Keratinocyte (primary cell): ENCODE measurements around the gene SLAIN2. TPM values are rescaled to one million over a fixed set of nuclear protein-coding genes. Genes with fewer than 3 reads are reported as not detected.

Source experiments
- DNase-seq: peaks from one replicate; pipeline ENCODE4 v3.0.0-alpha.2; 2011; ENCODE audit warnings: low read depth, missing footprints, low spot score
- FAIRE-seq: peaks from 2 replicates; lab custom pipeline; 2011; peaks lifted over from hg19 to GRCh38; lab: Jason Lieb, UNC
- H2AFZ ChIP-seq: 2 replicates; pipeline ENCODE4 v1.6.0; 2012; ENCODE audit warnings: low read length, control low read depth, inconsistent platforms; ENCODE audit not compliant: control insufficient read depth
- H3K27ac ChIP-seq: 2 replicates; pipeline ENCODE4 v1.5.1; 2011; ENCODE audit warnings: low read length; ENCODE audit not compliant: control insufficient read depth, insufficient read depth
- H3K27me3 ChIP-seq: 3 replicates; pipeline ENCODE4 v1.6.0; 2011; ENCODE audit warnings: low read length; ENCODE audit not compliant: control insufficient read depth, insufficient read depth; ENCODE audit errors: extremely low read depth
- H3K36me3 ChIP-seq, 2 experiments: 2 replicates in 1 of 2; 3 replicates in 1 of 2; pipeline ENCODE4 v1.5.1; 2011; ENCODE audit warnings: low read length in 2 of 2, mild to moderate bottlenecking in 1 of 2; ENCODE audit not compliant: control insufficient read depth in 2 of 2, insufficient read depth in 2 of 2; ENCODE audit errors: extremely low read depth in 1 of 2
- H3K4me1 ChIP-seq: 3 replicates; pipeline ENCODE4 v1.5.1; 2011; ENCODE audit warnings: low read length; ENCODE audit not compliant: control insufficient read depth, insufficient read depth; ENCODE audit errors: extremely low read depth
- H3K4me2 ChIP-seq: 3 replicates; pipeline ENCODE4 v1.6.0; 2011; ENCODE audit warnings: low read depth, low read length; ENCODE audit not compliant: control insufficient read depth, insufficient read depth; ENCODE audit errors: extremely low read depth
- H3K4me3 ChIP-seq, 3 experiments: fragments of 200-600 bp in 1 of 3; sonication (generic) in 1 of 3; 2 replicates in 2 of 3; 3 replicates in 1 of 3; pipeline ENCODE4 v1.5.1; 2011 to 2016; ENCODE audit warnings: low read length in 3 of 3, mild to moderate bottlenecking in 3 of 3, control low read depth in 2 of 3, inconsistent platforms in 1 of 3, low read depth in 1 of 3, mixed read lengths in 1 of 3, mixed run types in 1 of 3, moderate library complexity in 1 of 3; ENCODE audit not compliant: control insufficient read depth in 2 of 3, insufficient read depth in 2 of 3; ENCODE audit errors: extremely low read depth in 1 of 3
- H3K79me2 ChIP-seq: 2 replicates; pipeline ENCODE4 v1.6.0; 2012; ENCODE audit warnings: low read length; ENCODE audit not compliant: control insufficient read depth, insufficient read depth
- H3K9ac ChIP-seq: 3 replicates; pipeline ENCODE4 v1.6.0; 2011; ENCODE audit warnings: low read length; ENCODE audit not compliant: control insufficient read depth, insufficient read depth; ENCODE audit errors: extremely low read depth
- H3K9me1 ChIP-seq: 3 replicates; pipeline ENCODE4 v1.6.0; 2011; ENCODE audit warnings: low read length; ENCODE audit not compliant: control insufficient read depth, insufficient read depth; ENCODE audit errors: extremely low read depth
- H3K9me3 ChIP-seq: 2 replicates; pipeline ENCODE4 v1.5.1; 2012; ENCODE audit warnings: low read depth, low read length; ENCODE audit not compliant: control insufficient read depth
- H4K20me1 ChIP-seq: 3 replicates; pipeline ENCODE4 v1.6.0; 2011; ENCODE audit warnings: low read length; ENCODE audit not compliant: control insufficient read depth, insufficient read depth; ENCODE audit errors: extremely low read depth
- EZH2 ChIP-seq: IDR thresholded peaks from one replicate; pipeline ENCODE4 v1.6.1; 2012; ENCODE audit warnings: inconsistent platforms, mild to moderate bottlenecking, low read length, moderate library complexity
- dilution Hi-C: fragments of 300-500 bp; cut with MboI; formaldehyde crosslinking; loops from one replicate; pipeline ENCODE4 v1.7.0; 2020; ENCODE audit warnings: low sequenced_read_pairs; ENCODE audit not compliant: extremely low pct_ligation_motif_present
- polyA plus RNA-seq, 5 experiments: library from polyadenylated mRNA; depleted of rRNA in 3 of 5; stranded (reverse) in 3 of 5; stranded (forward) in 1 of 5; unstranded in 1 of 5; fragments of >200 nt; gene quantifications; 1 replicate in 1 of 5; 2 replicates in 3 of 5; 3 replicates in 1 of 5; pipeline versions ENCODE4 v1.2.1 to v1.2.3, GENCODE V29; 2011 to 2012; ENCODE audit warnings: missing spikeins in 2 of 5, low read depth in 1 of 5, low replicate concordance in 1 of 5
- TF ChIP-seq, protein P1 (sequence below), 3 experiments: IDR thresholded peaks in 1 of 3; conservative IDR thresholded peaks in 1 of 3; optimal IDR thresholded peaks in 1 of 3; 2 replicates in 2 of 3; 3 replicates in 1 of 3; pipeline versions ENCODE3 to v1.5.1; 2011; ENCODE audit warnings: low read length in 3 of 3, mild to moderate bottlenecking in 3 of 3, moderate library complexity in 2 of 3, control low read depth in 1 of 3, inconsistent platforms in 1 of 3; ENCODE audit not compliant: insufficient read depth in 2 of 3; ENCODE audit errors: extremely low read depth in 1 of 3

The SLAIN2 gene
- polyA plus RNA-seq, 1 donor (not counting 4 experiments of a cell fraction or from before 2014, with no cell fraction given): 72.4 TPM

DNA sequence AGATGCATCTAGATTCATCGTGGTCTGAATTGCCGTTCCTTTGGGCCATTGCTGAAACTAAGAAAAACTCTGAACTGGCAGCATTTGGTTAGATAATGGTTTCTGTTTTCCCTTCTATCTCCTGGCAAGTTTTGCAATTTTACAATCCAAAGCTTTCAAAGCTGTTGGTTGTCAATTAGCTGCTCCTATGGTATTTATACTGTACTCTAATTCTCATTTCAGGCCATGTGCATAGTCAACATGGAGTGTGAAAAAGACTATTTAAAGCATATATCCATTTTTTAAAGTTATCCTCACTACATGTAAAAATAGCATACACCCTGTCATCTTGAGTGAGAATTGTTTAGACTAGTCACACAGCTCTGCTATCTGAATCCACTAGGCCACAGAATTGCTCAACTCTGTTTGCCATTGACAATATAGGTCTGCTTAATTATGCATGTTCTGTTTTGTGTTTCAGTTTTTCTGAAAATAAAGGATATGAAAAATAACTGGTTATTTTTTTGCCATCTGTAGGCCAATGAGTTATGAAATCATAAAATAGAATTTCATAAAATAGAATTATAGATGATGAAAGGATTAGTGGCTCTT, 44.0 kb upstream of the SLAIN2 start:
- TF ChIP-seq, protein P1, sequence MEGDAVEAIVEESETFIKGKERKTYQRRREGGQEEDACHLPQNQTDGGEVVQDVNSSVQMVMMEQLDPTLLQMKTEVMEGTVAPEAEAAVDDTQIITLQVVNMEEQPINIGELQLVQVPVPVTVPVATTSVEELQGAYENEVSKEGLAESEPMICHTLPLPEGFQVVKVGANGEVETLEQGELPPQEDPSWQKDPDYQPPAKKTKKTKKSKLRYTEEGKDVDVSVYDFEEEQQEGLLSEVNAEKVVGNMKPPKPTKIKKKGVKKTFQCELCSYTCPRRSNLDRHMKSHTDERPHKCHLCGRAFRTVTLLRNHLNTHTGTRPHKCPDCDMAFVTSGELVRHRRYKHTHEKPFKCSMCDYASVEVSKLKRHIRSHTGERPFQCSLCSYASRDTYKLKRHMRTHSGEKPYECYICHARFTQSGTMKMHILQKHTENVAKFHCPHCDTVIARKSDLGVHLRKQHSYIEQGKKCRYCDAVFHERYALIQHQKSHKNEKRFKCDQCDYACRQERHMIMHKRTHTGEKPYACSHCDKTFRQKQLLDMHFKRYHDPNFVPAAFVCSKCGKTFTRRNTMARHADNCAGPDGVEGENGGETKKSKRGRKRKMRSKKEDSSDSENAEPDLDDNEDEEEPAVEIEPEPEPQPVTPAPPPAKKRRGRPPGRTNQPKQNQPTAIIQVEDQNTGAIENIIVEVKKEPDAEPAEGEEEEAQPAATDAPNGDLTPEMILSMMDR (optimal IDR thresholded peaks at IDR 0.05 in 1 of 3, IDR thresholded peaks at IDR 0.05 in 1 of 3, conservative IDR thresholded peaks at IDR 0.05 in 1 of 3; ENCODE audit: extremely low read depth in 1 of 3, insufficient read depth in 2 of 3, low read length in 3 of 3): no peak
- no peak for TF ChIP-seq EZH2
- dilution Hi-C loops: no loop called here
- no peak for DNase-seq

DNA sequence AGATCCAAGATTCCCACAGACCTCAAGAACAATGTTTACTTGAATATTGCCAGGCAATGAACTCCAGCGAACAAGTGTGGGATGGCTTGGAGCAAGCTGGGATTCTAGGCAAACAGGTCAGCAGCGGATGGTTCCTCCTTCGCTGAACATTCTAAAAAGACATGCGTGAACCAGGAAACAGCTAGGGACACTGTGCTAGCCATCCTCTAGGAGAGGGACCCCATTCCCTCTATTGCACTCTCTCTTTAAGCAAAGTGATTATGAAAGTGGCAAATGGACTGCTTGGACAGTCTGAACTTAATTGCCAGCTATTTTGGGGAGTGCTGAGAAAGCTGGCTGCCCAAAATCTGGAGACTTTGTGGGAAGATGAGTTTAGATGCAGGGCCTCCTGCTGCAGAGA, 41.8 kb upstream of the SLAIN2 start:
- no peak overlapping the region for H2AFZ ChIP-seq
- H3K27me3 ChIP-seq: no peaks in the 10 kb centered on the region
- no peak overlapping the region for H3K4me2 ChIP-seq
- H3K36me3 ChIP-seq: no peaks in the 10 kb centered on the region
- H3K79me2 ChIP-seq: no peaks in the 10 kb centered on the region
- H3K27ac ChIP-seq: no peak overlapping the region
- no peaks in the 10 kb centered on the region for H3K9me1 ChIP-seq
- no peaks in the 10 kb centered on the region for H4K20me1 ChIP-seq
- H3K9me3 ChIP-seq: no peaks in the 10 kb centered on the region
- H3K4me3 ChIP-seq: no peak overlapping the region
- FAIRE-seq (no peak), DNase-seq (no peak)
- TF ChIP-seq EZH2: no peak
- TF ChIP-seq, protein P1 (optimal IDR thresholded peaks at IDR 0.05 in 1 of 3, IDR thresholded peaks at IDR 0.05 in 1 of 3, conservative IDR thresholded peaks at IDR 0.05 in 1 of 3; ENCODE audit: extremely low read depth in 1 of 3, insufficient read depth in 2 of 3, low read length in 3 of 3): no peak
- no peaks in the 10 kb centered on the region for H3K4me1 ChIP-seq
- no peak overlapping the region for H3K9ac ChIP-seq
- dilution Hi-C loops: no loop called here

More for the DNA sequence above, 44.0 kb upstream of the SLAIN2 start:
- H3K27me3 ChIP-seq: no peaks in the 10 kb centered on the region
- H3K27ac ChIP-seq: no peak overlapping the region
- no peak overlapping the region for H3K4me2 ChIP-seq
- no peak overlapping the region for H3K9ac ChIP-seq
- H3K4me3 ChIP-seq: no peak overlapping the region
- H4K20me1 ChIP-seq: no peaks in the 10 kb centered on the region
- no peaks in the 10 kb centered on the region for H3K36me3 ChIP-seq
- H3K79me2 ChIP-seq: no peaks in the 10 kb centered on the region
- H2AFZ ChIP-seq: no peak overlapping the region
- no peak for FAIRE-seq
- H3K4me1 ChIP-seq: no peaks in the 10 kb centered on the region
- no peaks in the 10 kb centered on the region for H3K9me3 ChIP-seq
- no peaks in the 10 kb centered on the region for H3K9me1 ChIP-seq
